GM10266 (cell line): ENCODE results near the gene DIS3L2.
"Not testable (repeated sequence)": the region's sequence is repeated elsewhere in the genome, so short reads cannot be mapped to it uniquely, and the experiment has no call there.

ENCODE experiments used
- DNase-seq: peaks from one replicate; pipeline ENCODE4 v3.0.0; 2012; ENCODE audit errors: extremely low spot score
- CTCF ChIP-seq: IDR thresholded peaks from 2 replicates; pipeline ENCODE4 v1.5.1; 2012; ENCODE audit warnings: mild to moderate bottlenecking, low read depth; ENCODE audit not compliant: control insufficient read depth, insufficient read depth; ENCODE audit errors: missing control alignments

Gene DIS3L2

GRCh38 chr2:232376713-232377112 lies 415.2 kb downstream of the DIS3L2 start:
- no peak for DNase-seq
- TF ChIP-seq CTCF, result no peak

GRCh38 chr2:232377319-232377718 lies 415.8 kb downstream of the DIS3L2 start:
- TF ChIP-seq CTCF, result no peak
- DNase-seq, result no peak

GRCh38 chr2:232377841-232378734 lies 416.6 kb downstream of the DIS3L2 start:
- DNase-seq, result no peak
- no peak for TF ChIP-seq CTCF

GRCh38 chr2:232378735-232379151 lies 417.2 kb downstream of the DIS3L2 start, which contains the start of gene ALPP:
TSS of gene ALPP (plus strand) at chr2:232378751. CDS start at chr2:232378803, 52 bp downstream.
- not testable (repeated sequence) for DNase-seq

GRCh38 chr2:232379610-232380590 lies 418.4 kb downstream of the DIS3L2 start:
- DNase-seq, result not testable (repeated sequence)

- DNase-seq, result not testable (repeated sequence)
- TF ChIP-seq CTCF, result peak; percentile 16
These were observed 419.9 kb downstream of the DIS3L2 start for GRCh38 chr2:232381204-232382031.

- TF ChIP-seq CTCF, result no peak
- no peak for DNase-seq
These were observed 421.1 kb downstream of the DIS3L2 start for GRCh38 chr2:232382331-232383225.
